Naive thymus-derived CD4-positive, alpha-beta T cell (primary cell): ENCODE results near the gene NR1H2. TPM values are rescaled to one million over a fixed set of nuclear protein-coding genes. Genes with fewer than 3 reads are reported as not detected.

Experiments
- ATAC-seq: fragments of 150-1000 bp; cut with Tn5 transposase; 2 replicates; pipeline ENCODE4 v1.10.0; 2021; ENCODE audit warnings: mild to moderate bottlenecking, moderate library complexity
- CTCF ChIA-PET: fragments of 350-600 bp; sonication (Branson Sonifier 250); formaldehyde crosslinking; loops from one replicate; lab custom pipeline; 2021; ENCODE audit warnings: antibody characterized with exemption; lab: Charles Lee
- POLR2A ChIA-PET: fragments of 350-600 bp; sonication (Branson Sonifier 250); formaldehyde crosslinking; loops from one replicate; lab custom pipeline; 2021; ENCODE audit warnings: antibody characterized with exemption, inconsistent platforms; lab: Charles Lee
- DNase-seq, 9 donors: peaks; one replicate each; pipeline versions ENCODE4 v3.0.0 to v3.0.0-alpha.2; 2020 to 2022; ENCODE audit warnings: mixed read lengths in 1 of 9
- H3K27ac ChIP-seq: one replicate; pipeline ENCODE4 v1.7.0; 2013; ENCODE audit warnings: mild to moderate bottlenecking, low read depth, low read length, moderate library complexity
- H3K27me3 ChIP-seq, 2 donors: one replicate each; pipeline ENCODE4 v1.7.0; 2013; ENCODE audit warnings: low read length in 2 of 2, mild to moderate bottlenecking in 2 of 2, moderate library complexity in 2 of 2; ENCODE audit not compliant: control insufficient read depth in 2 of 2, insufficient read depth in 2 of 2
- H3K36me3 ChIP-seq, 3 experiments: 1 replicate in 2 of 3; 2 replicates in 1 of 3; pipeline ENCODE4 v1.7.0; 2013; ENCODE audit warnings: low read length in 3 of 3, mild to moderate bottlenecking in 3 of 3, moderate library complexity in 1 of 3; ENCODE audit not compliant: insufficient read depth in 3 of 3, control insufficient read depth in 2 of 3
- H3K4me1 ChIP-seq, 2 donors: one replicate each; pipeline ENCODE4 v1.7.0; 2013; ENCODE audit warnings: low read length in 2 of 2, mild to moderate bottlenecking in 2 of 2, moderate library complexity in 1 of 2; ENCODE audit not compliant: control insufficient read depth in 2 of 2, insufficient read depth in 2 of 2
- H3K4me3 ChIP-seq: 2 replicates; pipeline ENCODE4 v1.7.0; 2013; ENCODE audit warnings: mild to moderate bottlenecking, low read length
- H3K9me3 ChIP-seq, 3 experiments: 1 replicate in 2 of 3; 2 replicates in 1 of 3; pipeline ENCODE4 v1.7.0; 2013; ENCODE audit warnings: low read length in 3 of 3; ENCODE audit not compliant: control insufficient read depth in 2 of 3
- H3K27ac Mint-ChIP-seq, 9 donors: one replicate each; pipeline ENCODE4 v1.8.0; 2020 to 2022; ENCODE audit warnings: mixed read lengths in 9 of 9, mild to moderate bottlenecking in 8 of 9, moderate library complexity in 5 of 9, inconsistent platforms in 2 of 9
- H3K27me3 Mint-ChIP-seq, 5 donors: one replicate each; pipeline ENCODE4 v1.8.0; 2021 to 2022; ENCODE audit warnings: mixed read lengths in 5 of 5, mild to moderate bottlenecking in 1 of 5
- H3K36me3 Mint-ChIP-seq, 5 donors: one replicate each; pipeline ENCODE4 v1.8.0; 2020 to 2022; ENCODE audit warnings: mixed read lengths in 5 of 5, mild to moderate bottlenecking in 3 of 5, inconsistent platforms in 1 of 5
- H3K4me1 Mint-ChIP-seq, 7 donors: one replicate each; pipeline ENCODE4 v1.8.0; 2020 to 2022; ENCODE audit warnings: mixed read lengths in 7 of 7, mild to moderate bottlenecking in 3 of 7, inconsistent platforms in 1 of 7
- H3K4me3 Mint-ChIP-seq, 10 donors: one replicate each; pipeline ENCODE4 v1.8.0; 2020 to 2022; ENCODE audit warnings: mild to moderate bottlenecking in 10 of 10, mixed read lengths in 10 of 10, moderate library complexity in 6 of 10, inconsistent platforms in 2 of 10
- H3K9me3 Mint-ChIP-seq, 11 donors: one replicate each; pipeline ENCODE4 v1.8.0; 2020 to 2022; ENCODE audit warnings: mixed read lengths in 11 of 11, mild to moderate bottlenecking in 4 of 11, inconsistent platforms in 1 of 11, moderate library complexity in 1 of 11
- intact Hi-C, 2 donors: fragments of 100-400 bp; cut with micrococcal nuclease; formaldehyde crosslinking; loops; one replicate each; pipeline ENCODE4 v1.15.1; 2023
- polyA plus RNA-seq, 2 donors: library from polyadenylated mRNA; unstranded; fragments of 300-500 nt; fragmentation: Illumina TruSeq; gene quantifications; one replicate each; pipeline ENCODE4 v1.2.3, GENCODE V29; 2021
- total RNA-seq, 6 experiments: library from RNA in 5 of 6; stranded (reverse) in 5 of 6; gene quantifications; 1 replicate in 5 of 6; 2 replicates in 1 of 6; pipeline ENCODE4 v1.2.3 and lab custom pipeline; 2021 to 2026

NR1H2 gene
- total and polyA plus RNA-seq, 7 experiments from 2014 or later = 66.6 to 284 (median 114) TPM

DNA sequence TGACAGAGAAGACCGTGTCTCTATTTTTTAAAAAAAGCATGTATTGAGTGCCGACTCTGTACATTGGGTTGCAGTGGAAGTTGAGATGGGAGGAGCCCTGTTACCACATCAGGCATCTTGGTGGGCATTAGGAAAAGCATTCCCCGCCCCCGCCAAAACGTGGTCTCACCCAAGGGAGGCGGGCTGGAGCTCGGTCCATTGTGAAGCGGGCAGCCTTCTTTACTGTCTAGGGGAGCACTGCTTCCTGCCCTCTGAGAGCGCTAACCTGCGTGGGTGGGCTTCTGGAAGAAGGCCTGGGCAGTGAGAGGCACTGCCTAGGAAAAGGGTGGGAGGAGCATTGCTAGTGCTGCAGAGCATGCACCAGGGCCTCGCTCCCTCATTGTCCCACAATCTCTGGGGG, 3.9 kb downstream of the NR1H2 start:
- no peak for DNase-seq
- Histone ChIP-seq H3K27ac (no peak overlapping the region), H3K9me3 (no peaks in the 10 kb centered on the region), H3K4me3 (no peak overlapping the region), H3K4me1 (peaks cover 8 to 16% of the 10 kb centered on the region in 2 donors), H3K36me3 (peaks cover 0 to 58% (median 33%) of the 10 kb centered on the region in 3 experiments), H3K27me3 (no peaks in the 10 kb centered on the region)
- peak overlapping the region in 2 of 9 donors; percentile 44 to 85 for H3K27ac Mint-ChIP-seq
- H3K4me3 Mint-ChIP-seq = peak overlapping the region in 1 of 10 donors; percentile 60
- no peak for ATAC-seq
- intact Hi-C loops = loop anchor here (5.0 to 10.0 kb wide), 3 partner anchors 52 to 985 kb away; partner anchors contain the start of genes CLDND2 (in 1 of the 2), CLEC11A (in 1 of the 2), ETFB (in 1 of the 2) and MYBPC2 (in 1 of the 2)
- ChIA-PET POLR2A (no interaction called here), CTCF (no interaction called here)
- peaks cover 27 to 53% (median 45%) of the 10 kb centered on the region in 7 donors for H3K4me1 Mint-ChIP-seq
- H3K27me3 Mint-ChIP-seq = no peaks in the 10 kb centered on the region
- H3K9me3 Mint-ChIP-seq = peaks cover 0 to 8% (median 0%) of the 10 kb centered on the region in 11 donors
- peaks cover 11 to 26% (median 16%) of the 10 kb centered on the region in 5 donors for H3K36me3 Mint-ChIP-seq

DNA sequence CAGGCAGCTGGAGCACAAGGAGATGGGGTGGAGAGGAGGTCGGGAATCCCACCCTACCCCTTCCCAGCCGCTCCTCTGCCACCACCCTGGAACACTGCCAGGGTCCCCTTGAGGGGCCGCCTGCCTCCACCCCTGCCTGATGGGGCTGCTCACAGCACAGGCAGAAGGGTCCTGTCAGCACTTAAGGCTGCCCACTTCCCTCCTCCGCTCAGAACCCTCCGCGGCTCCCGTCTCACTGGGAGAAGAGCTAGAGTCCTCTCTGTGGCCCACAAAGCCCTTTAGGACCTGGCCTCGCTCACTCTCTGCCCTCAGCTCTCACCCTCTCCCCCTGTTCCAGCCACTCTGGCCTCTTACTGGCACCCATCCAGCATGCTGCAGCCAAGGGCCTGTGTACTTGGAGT, 4.5 kb downstream of the NR1H2 start:
- ChIA-PET POLR2A (no interaction called here), CTCF (no interaction called here)
- no peaks in the 10 kb centered on the region for H3K27me3 ChIP-seq
- H3K4me1 Mint-ChIP-seq = peaks cover 28 to 56% (median 49%) of the 10 kb centered on the region in 7 donors
- H3K36me3 Mint-ChIP-seq = peaks cover 11 to 26% (median 16%) of the 10 kb centered on the region in 5 donors
- ATAC-seq (no peak), DNase-seq (peak in 1 of 9 donors; percentile 19)
- H3K27ac ChIP-seq = no peak overlapping the region
- peaks cover 0 to 8% (median 0%) of the 10 kb centered on the region in 11 donors for H3K9me3 Mint-ChIP-seq
- no peaks in the 10 kb centered on the region for H3K9me3 ChIP-seq
- intact Hi-C loops = loop anchor here (5.0 to 10.0 kb wide), 3 partner anchors 52 to 984 kb away; partner anchors contain the start of genes CLDND2 (in 1 of the 2), CLEC11A (in 1 of the 2), ETFB (in 1 of the 2) and MYBPC2 (in 1 of the 2)
- H3K36me3 ChIP-seq = peaks cover 0 to 58% (median 33%) of the 10 kb centered on the region in 3 experiments
- H3K27ac Mint-ChIP-seq = peak overlapping the region in 2 of 9 donors; percentile 47 to 57
- H3K4me3 ChIP-seq = no peak overlapping the region
- H3K27me3 Mint-ChIP-seq = no peaks in the 10 kb centered on the region
- H3K4me1 ChIP-seq = peaks cover 7 to 17% of the 10 kb centered on the region in 2 donors
- peak overlapping the region in 1 of 10 donors; percentile 34 for H3K4me3 Mint-ChIP-seq

DNA sequence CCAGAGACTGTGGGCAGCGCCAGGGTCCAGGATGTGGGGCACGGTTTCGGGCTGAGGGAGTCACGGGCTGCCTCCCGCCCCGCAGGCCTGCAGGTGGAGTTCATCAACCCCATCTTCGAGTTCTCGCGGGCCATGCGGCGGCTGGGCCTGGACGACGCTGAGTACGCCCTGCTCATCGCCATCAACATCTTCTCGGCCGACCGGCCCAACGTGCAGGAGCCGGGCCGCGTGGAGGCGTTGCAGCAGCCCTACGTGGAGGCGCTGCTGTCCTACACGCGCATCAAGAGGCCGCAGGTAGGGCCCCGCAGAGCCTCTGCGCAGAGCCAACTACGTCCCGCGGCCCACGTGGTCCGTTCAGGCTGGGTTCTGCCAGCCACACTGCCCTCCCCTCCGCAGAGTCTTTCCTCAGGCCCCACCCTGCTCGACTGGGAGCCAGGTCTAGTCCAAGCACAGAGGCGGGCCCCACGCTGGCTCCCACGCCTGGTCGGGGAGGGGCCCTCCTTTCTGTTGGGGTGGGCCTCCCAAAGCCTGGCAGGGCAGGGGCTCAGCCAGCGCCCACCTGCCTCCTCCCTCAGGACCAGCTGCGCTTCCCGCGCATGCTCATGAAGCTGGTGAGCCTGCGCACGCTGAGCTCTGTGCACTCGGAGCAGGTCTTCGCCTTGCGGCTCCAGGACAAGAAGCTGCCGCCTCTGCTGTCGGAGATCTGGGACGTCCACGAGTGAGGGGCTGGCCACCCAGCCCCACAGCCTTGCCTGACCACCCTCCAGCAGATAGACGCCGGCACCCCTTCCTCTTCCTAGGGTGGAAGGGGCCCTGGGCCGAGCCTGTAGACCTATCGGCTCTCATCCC, 5.8 kb downstream of the NR1H2 start:
- no peak overlapping the region for H3K4me3 Mint-ChIP-seq
- peaks cover 25 to 50% (median 43%) of the 10 kb centered on the region in 7 donors for H3K4me1 Mint-ChIP-seq
- ChIA-PET POLR2A (no interaction called here), CTCF (no interaction called here)
- H3K36me3 Mint-ChIP-seq = peaks cover 11 to 26% (median 15%) of the 10 kb centered on the region in 5 donors
- H3K36me3 ChIP-seq = peaks cover 0 to 60% (median 33%) of the 10 kb centered on the region in 3 experiments
- no peak overlapping the region for H3K4me3 ChIP-seq
- no peaks in the 10 kb centered on the region for H3K27me3 ChIP-seq
- ATAC-seq = no peak
- H3K27me3 Mint-ChIP-seq = no peaks in the 10 kb centered on the region
- intact Hi-C loops = loop anchor here (5.0 to 10.0 kb wide), 3 partner anchors 50 to 983 kb away; partner anchors contain the start of genes CLDND2 (in 1 of the 2), CLEC11A (in 1 of the 2), ETFB (in 1 of the 2) and MYBPC2 (in 1 of the 2)
- peak in 1 of 9 donors; percentile 22 for DNase-seq
- peak overlapping the region in 4 of 9 donors; percentile 38 to 94 (median 65) for H3K27ac Mint-ChIP-seq
- peaks cover 3 to 15% of the 10 kb centered on the region in 2 donors for H3K4me1 ChIP-seq
- H3K9me3 ChIP-seq = no peaks in the 10 kb centered on the region
- no peak overlapping the region for H3K27ac ChIP-seq
- peaks cover 0 to 8% (median 0%) of the 10 kb centered on the region in 11 donors for H3K9me3 Mint-ChIP-seq

DNA sequence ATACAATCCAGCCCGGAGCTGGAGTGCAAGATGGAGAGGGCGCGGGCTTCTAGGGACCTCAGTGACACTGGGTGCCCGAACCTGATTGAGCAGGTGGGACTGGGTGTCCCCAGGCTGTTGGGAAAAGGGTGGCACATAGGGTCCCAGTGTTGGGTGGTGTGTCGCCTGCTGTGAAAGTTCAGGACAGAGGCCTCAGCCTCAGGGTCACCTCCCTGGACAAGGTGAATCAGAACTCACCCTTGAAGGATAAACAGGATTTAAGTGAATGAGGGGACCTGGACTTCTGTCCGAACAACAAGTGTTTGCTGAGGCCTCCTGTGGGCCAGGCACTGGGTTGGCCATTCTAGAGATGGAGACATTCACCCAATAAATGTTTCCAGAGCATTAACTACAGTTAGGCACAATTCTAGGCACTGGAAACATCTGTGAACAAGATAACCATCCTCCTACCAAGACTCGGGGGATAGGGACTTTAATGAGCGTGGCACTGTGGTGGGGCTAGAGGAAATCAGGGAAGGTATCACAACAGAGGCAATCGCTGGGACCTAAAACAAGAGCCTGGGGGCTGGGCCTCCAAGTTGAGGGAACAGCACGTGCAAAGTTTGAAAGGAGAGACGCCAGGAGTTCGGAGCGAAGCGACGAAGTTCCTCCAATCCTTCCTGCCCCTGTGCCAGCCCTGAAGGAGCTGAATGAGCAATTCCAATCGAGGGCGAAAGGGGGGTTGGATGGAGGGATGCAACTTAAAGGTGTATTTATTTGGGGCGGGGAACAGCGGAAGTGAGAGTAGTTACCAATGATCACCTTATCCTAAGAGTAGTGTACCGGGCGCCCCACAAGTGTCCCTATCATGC, 7.0 kb downstream of the NR1H2 start:
- peak overlapping the region; percentile 70 for H3K27ac ChIP-seq
- Mint-ChIP-seq H3K4me1 (peaks cover 16 to 49% (median 36%) of the 10 kb centered on the region in 7 donors), H3K4me3 (peak overlapping the region; percentile 91 to 99 (median 94)), H3K36me3 (peaks cover 11 to 26% (median 14%) of the 10 kb centered on the region in 5 donors), H3K27me3 (no peaks in the 10 kb centered on the region), H3K9me3 (peaks cover 0 to 8% (median 0%) of the 10 kb centered on the region in 11 donors), H3K27ac (peak overlapping the region; percentile 80 to 97 (median 94))
- H3K36me3 ChIP-seq = peaks cover 0 to 55% (median 25%) of the 10 kb centered on the region in 3 experiments
- DNase-seq (peak in 1 of 9 donors; percentile 21), ATAC-seq (peak; percentile 19)
- peaks cover 3 to 7% of the 10 kb centered on the region in 2 donors for H3K4me1 ChIP-seq
- H3K27me3 ChIP-seq = no peaks in the 10 kb centered on the region
- H3K9me3 ChIP-seq = no peaks in the 10 kb centered on the region
- CTCF ChIA-PET = interaction anchor here (0.7 to 1.0 kb wide), 2 partner anchors 8 to 787 kb away, joined by 4 to 6 read pairs; no protein-coding TSS in a partner anchor
- POLR2A ChIA-PET = interaction anchor here (1.0 to 2.0 kb wide), 7 partner anchors 8 to 422 kb away, joined by 3 to 11 read pairs (median 6); partner anchors contain the start of genes JOSD2 and NR1H2
- intact Hi-C loops = loop anchor here (5.0 to 10.0 kb wide), 3 partner anchors 49 to 982 kb away; partner anchors contain the start of genes CLDND2 (in 1 of the 2), CLEC11A (in 1 of the 2), ETFB (in 1 of the 2) and MYBPC2 (in 1 of the 2)
- H3K4me3 ChIP-seq = peak overlapping the region; percentile 55

DNA sequence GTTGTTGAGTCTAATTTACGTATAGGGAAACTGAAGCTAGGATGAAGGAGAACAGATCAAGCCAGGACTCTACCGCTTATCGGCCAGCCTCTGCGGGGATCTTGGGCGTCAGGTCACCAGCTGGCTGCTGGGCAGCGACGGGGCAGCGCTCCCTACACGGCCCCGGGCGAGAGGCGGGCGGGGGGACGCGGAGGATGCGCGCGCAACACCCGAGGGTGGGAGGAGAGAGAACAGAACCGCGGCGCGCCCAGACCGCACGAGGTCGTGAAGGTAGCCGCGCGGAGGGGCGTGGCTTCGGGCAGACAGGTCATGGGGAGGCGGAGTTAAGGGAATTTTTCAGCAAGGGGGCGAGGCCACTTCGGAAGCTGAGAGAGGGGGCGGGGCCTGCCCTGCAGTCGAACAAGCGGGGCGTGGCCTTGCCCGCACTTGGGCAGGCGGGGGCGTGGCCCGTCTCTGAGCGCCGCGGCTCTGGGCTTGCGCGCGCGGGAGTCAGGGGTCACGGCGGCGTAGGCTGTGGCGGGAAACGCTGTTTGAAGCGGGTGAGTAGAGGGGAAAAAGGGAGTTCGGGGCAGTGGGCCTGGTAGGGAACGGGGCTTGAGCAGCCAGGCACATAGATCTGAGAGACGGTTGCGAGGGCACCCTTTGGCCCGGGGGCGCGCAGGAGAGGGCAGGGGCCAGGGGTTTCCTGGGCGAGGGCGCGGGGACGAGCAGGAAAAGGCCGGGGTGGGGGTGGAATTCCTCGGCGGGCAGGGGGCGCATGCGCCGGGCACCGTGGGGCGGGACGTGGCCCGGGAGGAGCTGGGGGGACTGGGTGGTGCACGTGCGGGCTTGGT, 7.8 kb downstream of the NR1H2 start, which contains the start of gene POLD1:
Gene POLD1, plus strand, starts transcription at position 496 of the 833 bp plus-strand sequence. CDS start 14,505 bp downstream, outside the sequence.
- H3K36me3 Mint-ChIP-seq = peaks cover 9 to 23% (median 16%) of the 10 kb centered on the region in 5 donors
- peaks cover 0 to 47% (median 18%) of the 10 kb centered on the region in 3 experiments for H3K36me3 ChIP-seq
- no peaks in the 10 kb centered on the region for H3K27me3 ChIP-seq
- POLR2A ChIA-PET = interaction anchor here (1.0 to 2.0 kb wide), 8 partner anchors 9 to 421 kb away, joined by 3 to 11 read pairs (median 5); partner anchors contain the start of genes JOSD2 and NR1H2
- no peaks in the 10 kb centered on the region for H3K9me3 ChIP-seq
- H3K27me3 Mint-ChIP-seq = no peaks in the 10 kb centered on the region
- intact Hi-C loops = loop anchor here (1.0 to 10.0 kb wide), 17 partner anchors 8 to 981 kb away; partner anchors contain the start of genes NR1H2 (in 2 of the 2), CLDND2 (in 1 of the 2), CLEC11A (in 1 of the 2) and CTU1 (in 1 of the 2)
- CTCF ChIA-PET = interaction anchor here (0.7 to 1.0 kb wide), 2 partner anchors 9 to 786 kb away, joined by 4 to 6 read pairs; no protein-coding TSS in a partner anchor
- DNase-seq = peak; percentile 98 to 100 (median 99)
- peaks cover 16 to 51% (median 35%) of the 10 kb centered on the region in 7 donors for H3K4me1 Mint-ChIP-seq
- peak; percentile 96 for ATAC-seq
- peak within 1 kb of the TSS; percentile 75 for H3K27ac ChIP-seq
- peak within 1 kb of the TSS; percentile 74 for H3K4me3 ChIP-seq
- H3K4me3 Mint-ChIP-seq = peak within 1 kb of the TSS; percentile 91 to 99 (median 94)
- H3K9me3 Mint-ChIP-seq = peaks cover 0 to 8% (median 0%) of the 10 kb centered on the region in 11 donors
- peak within 1 kb of the TSS; percentile 80 to 97 (median 94) for H3K27ac Mint-ChIP-seq
- peaks cover 3 to 7% of the 10 kb centered on the region in 2 donors for H3K4me1 ChIP-seq
